ENCODE data around the gene ADAMTS2.

- TF ChIP-seq POLR2A (IDR thresholded peaks at IDR 0.05) (no peak), CTCF (IDR thresholded peaks at IDR 0.05 in 8 of 11, conservative IDR thresholded peaks at IDR 0.05 in 3 of 11) (no peak), POLR2AphosphoS5 (IDR thresholded peaks at IDR 0.05) (no peak)
These were observed 87.0 kb downstream of the ADAMTS2 start for GRCh38 chr5:179258001-179258921.
